Measurements from ENCODE around the gene SPTBN4. TPM values are rescaled to one million over a fixed set of nuclear protein-coding genes. Genes with fewer than 3 reads are reported as not detected.

The SPTBN4 gene
- total RNA-seq, 6 donors from 2014 or later = 0.33 to 8.4 (median 0.67) TPM

DNA sequence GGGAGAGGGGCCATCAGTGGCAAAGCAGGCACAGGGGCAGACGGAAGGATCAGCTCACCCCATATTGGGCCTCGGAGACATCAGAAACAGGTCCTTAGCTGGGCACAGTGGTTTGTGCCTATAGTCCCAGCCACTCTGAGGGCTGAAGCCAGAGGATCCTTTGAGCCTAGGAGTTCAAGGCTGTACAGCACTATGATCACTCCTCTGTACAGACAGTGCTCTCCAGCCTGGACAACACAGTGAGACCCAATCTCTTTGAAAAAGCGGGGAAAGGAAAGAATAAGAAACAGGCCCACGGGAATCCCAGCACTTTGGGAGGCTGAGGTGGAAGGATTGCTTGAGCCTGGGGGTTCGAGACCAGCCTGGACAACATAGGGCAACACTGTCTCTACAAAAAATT is 47.0 kb upstream of the SPTBN4 start:
- Histone ChIP-seq H3K27me3 (no peaks in the 10 kb centered on the region), H3K4me3 (no peak overlapping the region), H3K36me3 (peaks cover 9 to 21% (median 11%) of the 10 kb centered on the region in 4 donors), H3K4me1 (peaks cover 66 to 85% (median 79%) of the 10 kb centered on the region in 4 donors), H3K9me3 (no peaks in the 10 kb centered on the region), H3K27ac (peak overlapping the region; percentile 6 to 100 (median 98))
- DNase-seq (no peak), ATAC-seq (ENCODE audit: low FRiP score in 2 of 2) (no peak)
- TF ChIP-seq POLR2AphosphoS5 (IDR thresholded peaks at IDR 0.05) = no peak
- TF ChIP-seq EP300 (IDR thresholded peaks at IDR 0.05) = no peak
- TF ChIP-seq, protein P1, sequence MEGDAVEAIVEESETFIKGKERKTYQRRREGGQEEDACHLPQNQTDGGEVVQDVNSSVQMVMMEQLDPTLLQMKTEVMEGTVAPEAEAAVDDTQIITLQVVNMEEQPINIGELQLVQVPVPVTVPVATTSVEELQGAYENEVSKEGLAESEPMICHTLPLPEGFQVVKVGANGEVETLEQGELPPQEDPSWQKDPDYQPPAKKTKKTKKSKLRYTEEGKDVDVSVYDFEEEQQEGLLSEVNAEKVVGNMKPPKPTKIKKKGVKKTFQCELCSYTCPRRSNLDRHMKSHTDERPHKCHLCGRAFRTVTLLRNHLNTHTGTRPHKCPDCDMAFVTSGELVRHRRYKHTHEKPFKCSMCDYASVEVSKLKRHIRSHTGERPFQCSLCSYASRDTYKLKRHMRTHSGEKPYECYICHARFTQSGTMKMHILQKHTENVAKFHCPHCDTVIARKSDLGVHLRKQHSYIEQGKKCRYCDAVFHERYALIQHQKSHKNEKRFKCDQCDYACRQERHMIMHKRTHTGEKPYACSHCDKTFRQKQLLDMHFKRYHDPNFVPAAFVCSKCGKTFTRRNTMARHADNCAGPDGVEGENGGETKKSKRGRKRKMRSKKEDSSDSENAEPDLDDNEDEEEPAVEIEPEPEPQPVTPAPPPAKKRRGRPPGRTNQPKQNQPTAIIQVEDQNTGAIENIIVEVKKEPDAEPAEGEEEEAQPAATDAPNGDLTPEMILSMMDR (IDR thresholded peaks at IDR 0.05) = no peak
- TF ChIP-seq POLR2A (IDR thresholded peaks at IDR 0.05) = no peak
- WGBS, 2 donors = 86 to 93% methylated on average over 5 of the region's 5 CpGs

DNA sequence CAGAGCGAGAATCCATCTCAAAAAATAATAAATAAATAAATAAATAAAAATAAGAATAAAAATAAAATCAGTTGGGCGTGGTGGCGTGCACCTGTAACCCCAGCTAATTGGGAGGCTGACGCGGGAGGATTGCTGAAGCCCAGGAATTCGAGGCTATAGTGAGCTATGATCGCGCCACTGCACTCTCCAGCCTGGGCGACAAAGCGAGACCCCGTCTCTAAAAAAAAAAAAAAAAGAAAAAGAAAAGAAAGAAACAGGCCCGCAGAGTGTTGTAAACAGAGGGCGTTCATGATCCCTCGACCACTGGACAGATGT is 46.4 kb upstream of the SPTBN4 start:
- peaks cover 9 to 21% (median 11%) of the 10 kb centered on the region in 4 donors for H3K36me3 ChIP-seq
- H3K4me3 ChIP-seq = peak overlapping the region; percentile 42 to 75 (median 66)
- WGBS, 2 donors = 56 to 58% methylated on average over 14 of the region's 14 CpGs
- H3K9me3 ChIP-seq = no peaks in the 10 kb centered on the region
- ATAC-seq (ENCODE audit: low FRiP score in 2 of 2) (no peak), DNase-seq (no peak)
- TF ChIP-seq, protein P1 (IDR thresholded peaks at IDR 0.05) = no peak
- TF ChIP-seq EP300 (IDR thresholded peaks at IDR 0.05) (no peak), POLR2AphosphoS5 (IDR thresholded peaks at IDR 0.05) (no peak), POLR2A (IDR thresholded peaks at IDR 0.05) (no peak)
- peaks cover 61 to 81% (median 74%) of the 10 kb centered on the region in 4 donors for H3K4me1 ChIP-seq
- H3K27me3 ChIP-seq = no peaks in the 10 kb centered on the region
- peak overlapping the region; percentile 97 to 100 (median 99) for H3K27ac ChIP-seq

DNA sequence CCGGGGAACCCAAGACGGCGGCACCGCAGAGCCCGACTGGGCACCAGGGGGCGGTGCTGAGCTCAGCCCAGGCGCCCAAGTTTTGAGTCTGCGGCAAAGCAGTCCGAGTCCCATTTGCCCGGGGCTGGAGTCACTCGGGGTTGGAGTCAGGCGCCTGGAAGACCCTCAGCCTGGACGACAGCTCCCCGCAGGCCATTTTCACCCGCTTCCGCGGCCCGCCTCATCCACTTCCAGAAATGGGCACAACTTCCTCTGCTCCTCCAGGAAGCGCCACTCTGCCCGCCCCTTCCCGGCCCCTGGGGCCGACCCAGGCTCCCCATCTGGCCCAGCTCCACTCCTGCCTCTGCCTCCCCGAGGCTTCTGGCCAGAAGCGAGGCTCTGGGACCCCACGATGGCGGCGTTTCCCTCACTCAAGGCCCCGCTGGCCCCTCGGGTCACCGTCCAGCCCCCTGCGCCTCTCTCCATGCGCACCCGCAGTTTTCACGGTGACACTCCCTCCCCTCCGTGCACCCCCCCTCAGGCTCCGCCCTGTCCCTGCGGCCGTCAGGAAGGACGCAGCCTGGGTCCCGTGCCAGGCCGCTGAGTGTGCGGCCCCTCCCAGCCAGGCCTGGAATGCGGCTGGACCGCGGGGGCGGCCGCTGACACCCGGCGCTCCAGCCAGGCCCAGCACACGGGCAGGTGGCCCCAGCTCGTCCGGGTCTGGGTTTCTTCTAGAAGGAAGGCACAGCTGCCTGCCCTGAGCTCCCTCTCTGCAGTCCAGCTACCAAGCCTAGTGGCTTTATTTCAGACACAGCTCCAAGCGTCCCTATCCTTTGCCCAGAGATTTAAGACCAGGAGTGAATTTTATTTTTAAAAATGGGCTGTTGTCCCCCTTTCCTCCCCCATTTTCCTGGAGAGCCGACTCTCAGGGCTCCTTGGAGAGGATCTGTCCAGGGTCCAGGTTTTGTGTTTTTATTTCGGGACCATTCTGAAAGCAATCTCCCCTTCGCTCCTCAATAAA is 45.7 kb upstream of the SPTBN4 start:
- H3K9me3 ChIP-seq = no peaks in the 10 kb centered on the region
- peaks cover 9 to 21% (median 11%) of the 10 kb centered on the region in 4 donors for H3K36me3 ChIP-seq
- DNase-seq = peak; percentile 95 to 97
- peaks cover 61 to 76% (median 69%) of the 10 kb centered on the region in 4 donors for H3K4me1 ChIP-seq
- TF ChIP-seq POLR2A (IDR thresholded peaks at IDR 0.05) = peak; percentile 22 to 97 (median 84)
- TF ChIP-seq, protein P1 (IDR thresholded peaks at IDR 0.05) = peak; percentile 82 to 95 (median 92)
- TF ChIP-seq EP300 (IDR thresholded peaks at IDR 0.05) = peak in 2 of 4 donors; percentile 32 to 88
- TF ChIP-seq POLR2AphosphoS5 (IDR thresholded peaks at IDR 0.05) = peak; percentile 92 to 97
- H3K4me3 ChIP-seq = peak overlapping the region; percentile 42 to 75 (median 66)
- ATAC-seq (ENCODE audit: low FRiP score in 2 of 2) = peak; percentile 90 to 95
- H3K27me3 ChIP-seq = no peaks in the 10 kb centered on the region
- 3 to 4% methylated on average over 21 to 40 of the region's 56 CpGs for WGBS, 2 donors
- H3K27ac ChIP-seq = peak overlapping the region; percentile 97 to 100 (median 99)

DNA sequence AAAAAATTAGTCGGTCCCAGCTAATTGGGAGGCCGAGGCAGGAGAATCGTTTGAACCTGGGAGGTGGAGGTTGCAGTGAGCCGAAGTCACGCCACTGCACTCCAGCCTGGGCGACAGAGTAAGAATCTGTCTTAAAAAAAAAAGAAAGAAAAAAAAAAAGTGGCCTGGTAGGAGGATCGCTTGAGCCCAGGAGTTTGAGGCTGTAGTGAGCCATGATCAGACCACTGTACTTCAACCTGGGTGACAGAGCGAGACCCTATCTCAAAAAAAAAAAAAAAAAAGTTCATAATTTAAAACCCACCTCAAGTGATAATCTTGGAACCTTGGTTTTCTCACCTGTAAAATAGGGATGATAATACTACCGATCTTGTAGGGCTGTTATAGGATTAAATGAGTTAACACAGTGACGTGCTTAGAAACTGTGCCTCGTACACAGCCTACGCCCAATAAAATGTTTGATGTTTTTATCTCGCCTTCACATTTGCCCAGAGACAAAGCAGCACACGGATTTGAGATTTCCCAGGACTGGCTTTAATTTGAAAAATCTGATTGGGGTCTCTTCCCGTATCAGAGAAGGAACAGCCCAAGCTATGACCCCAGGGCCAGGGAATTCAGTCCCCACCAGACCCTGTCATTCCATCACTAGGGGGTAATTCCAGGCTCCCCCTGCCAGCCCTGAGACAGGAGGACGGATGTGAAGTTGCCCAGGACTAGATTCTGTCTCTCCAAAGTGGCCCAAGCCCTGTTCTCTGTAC is 44.6 kb upstream of the SPTBN4 start:
- H3K4me3 ChIP-seq = peak overlapping the region in 1 of 4 donors; percentile 75
- peaks cover 9 to 21% (median 11%) of the 10 kb centered on the region in 4 donors for H3K36me3 ChIP-seq
- no peak for TF ChIP-seq POLR2AphosphoS5 (IDR thresholded peaks at IDR 0.05)
- no peak for TF ChIP-seq POLR2A (IDR thresholded peaks at IDR 0.05)
- TF ChIP-seq EP300 (IDR thresholded peaks at IDR 0.05) = no peak
- TF ChIP-seq, protein P1 (IDR thresholded peaks at IDR 0.05) = no peak
- WGBS, 2 donors = 68 to 75% methylated on average over 16 of the region's 16 CpGs
- H3K9me3 ChIP-seq = no peaks in the 10 kb centered on the region
- ATAC-seq (ENCODE audit: low FRiP score in 2 of 2) (no peak), DNase-seq (no peak)
- peak overlapping the region; percentile 97 to 100 (median 99) for H3K27ac ChIP-seq
- H3K4me1 ChIP-seq = peaks cover 54 to 73% (median 68%) of the 10 kb centered on the region in 4 donors
- no peaks in the 10 kb centered on the region for H3K27me3 ChIP-seq

Data from upper lobe of left lung (tissue), 6 donors.